Epithelial cell of proximal tubule (primary cell): ENCODE data around the gene OR6N2. TPM values are rescaled to one million over a fixed set of nuclear protein-coding genes. Genes with fewer than 3 reads are reported as not detected.

ENCODE experiments used
- DNase-seq: peaks from one replicate; pipeline ENCODE4 v3.0.0-alpha.2; 2011; ENCODE audit warnings: low read depth
- H3K4me3 ChIP-seq: 2 replicates; pipeline ENCODE4 v1.5.1; 2011; ENCODE audit warnings: low read depth, mild to moderate bottlenecking, low read length
- CTCF ChIP-seq: conservative IDR thresholded peaks from 2 replicates; pipeline ENCODE4 v1.5.1; 2012; ENCODE audit warnings: low read depth, mild to moderate bottlenecking, low read length
- total RNA-seq: library from RNA; depleted of rRNA; stranded (reverse); fragments of >200 nt; gene quantifications from 2 replicates; pipeline ENCODE4 v1.2.3, GENCODE V29; 2015

Gene OR6N2
- total RNA-seq = not detected in 2 replicates

GRCh38 chr1:158781104-158781503 lies at the start of gene OR6N2:
Gene OR6N2 (minus strand): TSS chr1:158781204. CDS start chr1:158777635, 3,569 bp downstream.
- no peak for TF ChIP-seq CTCF
- no peak within 1 kb of the TSS for H3K4me3 ChIP-seq
- no peak for DNase-seq

DNA sequence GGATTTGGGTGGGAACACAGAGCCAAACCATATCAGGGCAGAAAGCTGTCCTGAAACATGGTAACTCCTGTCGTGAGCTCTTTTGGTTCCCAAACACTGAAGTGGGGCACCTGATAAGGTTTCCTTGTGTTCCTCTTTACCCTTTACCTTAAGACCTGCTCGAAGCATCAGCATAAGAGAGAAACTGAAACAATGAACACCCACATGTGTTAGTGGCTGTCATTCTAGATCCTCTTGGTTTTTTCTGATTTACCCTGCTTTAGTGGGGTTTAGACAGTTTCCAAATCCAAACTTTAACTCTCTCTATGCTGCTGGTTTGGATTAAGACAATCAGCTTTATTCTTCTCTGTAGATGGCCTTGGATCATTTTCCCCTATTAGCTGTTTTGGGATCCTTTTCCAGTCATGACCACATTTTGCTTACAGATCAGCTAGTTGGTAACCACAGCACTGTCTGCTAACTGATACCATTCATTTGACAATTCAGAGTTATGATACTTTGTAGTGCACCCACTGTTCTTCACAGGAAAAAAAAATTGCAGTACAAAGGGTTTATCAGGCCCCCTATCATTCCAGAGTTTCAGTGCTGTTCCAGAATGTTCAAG lies 49.2 kb upstream of the OR6N2 start:
- DNase-seq = no peak
- no peak overlapping the region for H3K4me3 ChIP-seq
- no peak for TF ChIP-seq CTCF

GRCh38 chr1:158821723-158822122 lies 40.7 kb upstream of the OR6N2 start:
- no peak for TF ChIP-seq CTCF
- DNase-seq = no peak
- H3K4me3 ChIP-seq = no peak overlapping the region

GRCh38 chr1:158819461-158820443 lies 38.7 kb upstream of the OR6N2 start:
- H3K4me3 ChIP-seq = no peak overlapping the region
- no peak for DNase-seq
- TF ChIP-seq CTCF = no peak

- no peak for DNase-seq
- no peak for TF ChIP-seq CTCF
- H3K4me3 ChIP-seq = no peak overlapping the region
Observed at GRCh38 chr1:158818975-158819431, 38.0 kb upstream of the OR6N2 start.

- no peak for DNase-seq
- no peak overlapping the region for H3K4me3 ChIP-seq
- TF ChIP-seq CTCF = no peak
Observed at GRCh38 chr1:158818560-158818959, 37.6 kb upstream of the OR6N2 start.
